Lower leg skin (tissue), 3 donors: ENCODE results near the gene PMPCA.

Experiments used
- POLR2A ChIP-seq, 2 donors: fragments of 450-650 bp; IDR thresholded peaks; one replicate each; pipeline ENCODE4 v1.6.1; 2016 to 2017; ENCODE audit warnings: antibody characterized with exemption in 2 of 2, mild to moderate bottlenecking in 1 of 2, moderate library complexity in 1 of 2
- TF ChIP-seq, protein P1 (sequence below), 3 donors: fragments of 450-650 bp; IDR thresholded peaks; one replicate each; pipeline ENCODE4 v1.5.1; 2016; ENCODE audit warnings: antibody characterized with exemption in 3 of 3, mild to moderate bottlenecking in 3 of 3, moderate library complexity in 2 of 3

DNA sequence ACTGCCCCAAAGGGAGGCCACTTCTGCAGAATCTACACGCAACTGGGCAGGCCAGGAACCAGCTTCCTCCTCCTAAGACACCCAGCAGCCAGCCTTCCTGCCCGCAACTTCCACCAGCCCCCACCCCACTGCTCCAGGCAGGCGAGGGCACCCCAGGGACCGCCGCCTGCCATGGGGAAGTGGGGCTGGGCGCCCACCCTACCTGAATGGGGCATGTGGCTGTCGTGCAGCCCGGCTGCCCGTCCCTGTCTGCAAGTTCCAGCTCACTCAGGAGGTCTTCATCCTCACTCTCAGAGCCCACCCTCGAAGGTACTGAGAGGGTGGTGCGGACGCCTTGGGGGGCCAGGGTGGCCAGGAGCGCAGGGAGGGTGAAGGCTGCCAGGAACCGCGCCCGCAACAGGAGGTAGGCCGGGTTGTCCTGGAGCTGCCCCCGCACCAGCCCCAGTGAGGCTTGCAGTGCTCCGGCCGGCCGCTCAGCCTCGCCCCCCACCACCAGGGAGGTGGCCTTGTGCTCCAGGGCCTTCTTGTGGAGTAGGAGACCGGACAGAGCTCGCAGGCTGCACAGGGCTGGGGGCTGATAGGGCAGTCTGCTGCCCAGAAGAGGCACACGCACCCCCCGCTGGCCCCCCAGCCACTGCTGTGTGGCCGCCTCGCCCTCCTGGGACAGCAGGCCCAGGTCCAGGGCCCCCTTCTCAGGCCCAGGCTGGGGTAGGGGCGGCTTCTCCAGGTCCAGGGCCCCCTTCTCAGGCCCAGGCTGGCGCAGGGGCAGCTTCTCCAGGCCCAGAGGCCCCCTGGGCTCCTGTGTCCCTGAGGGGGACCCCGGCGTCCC, 32.9 kb upstream of the PMPCA start:
- TF ChIP-seq, protein P1, sequence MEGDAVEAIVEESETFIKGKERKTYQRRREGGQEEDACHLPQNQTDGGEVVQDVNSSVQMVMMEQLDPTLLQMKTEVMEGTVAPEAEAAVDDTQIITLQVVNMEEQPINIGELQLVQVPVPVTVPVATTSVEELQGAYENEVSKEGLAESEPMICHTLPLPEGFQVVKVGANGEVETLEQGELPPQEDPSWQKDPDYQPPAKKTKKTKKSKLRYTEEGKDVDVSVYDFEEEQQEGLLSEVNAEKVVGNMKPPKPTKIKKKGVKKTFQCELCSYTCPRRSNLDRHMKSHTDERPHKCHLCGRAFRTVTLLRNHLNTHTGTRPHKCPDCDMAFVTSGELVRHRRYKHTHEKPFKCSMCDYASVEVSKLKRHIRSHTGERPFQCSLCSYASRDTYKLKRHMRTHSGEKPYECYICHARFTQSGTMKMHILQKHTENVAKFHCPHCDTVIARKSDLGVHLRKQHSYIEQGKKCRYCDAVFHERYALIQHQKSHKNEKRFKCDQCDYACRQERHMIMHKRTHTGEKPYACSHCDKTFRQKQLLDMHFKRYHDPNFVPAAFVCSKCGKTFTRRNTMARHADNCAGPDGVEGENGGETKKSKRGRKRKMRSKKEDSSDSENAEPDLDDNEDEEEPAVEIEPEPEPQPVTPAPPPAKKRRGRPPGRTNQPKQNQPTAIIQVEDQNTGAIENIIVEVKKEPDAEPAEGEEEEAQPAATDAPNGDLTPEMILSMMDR (IDR thresholded peaks at IDR 0.05): no peak
- TF ChIP-seq POLR2A (IDR thresholded peaks at IDR 0.05): no peak
